HepG2 (cell line): ENCODE results near the gene JPT1. TPM values are rescaled to one million over a fixed set of nuclear protein-coding genes. Genes with fewer than 3 reads are reported as not detected.

Source experiments
- ATAC-seq: fragments of 200-7000 bp; cut with Tn5 transposase; 3 replicates; pipeline ENCODE4 v1.9.1; 2020; ENCODE audit warnings: mild to moderate bottlenecking, moderate library complexity
- BruUV-seq: library from RNA; stranded (reverse); fragments of 400-500 nt; replicated peaks from 2 replicates; lab custom pipeline; 2021; lab: Mats Ljungman, UMichigan
- CTCF ChIA-PET: fragments of 300-600 bp; formaldehyde crosslinking; extraction: SDS; loops from one replicate; lab custom pipeline; 2021; ENCODE audit warnings: low total read pairs, inconsistent platforms, low intra/inter-chr PET ratio; lab: Yijun Ruan, JAX
- POLR2A ChIA-PET: fragments of 350-600 bp; sonication (Branson Sonifier 250); formaldehyde crosslinking; loops from one replicate; lab custom pipeline; 2020; ENCODE audit warnings: antibody characterized with exemption, inconsistent platforms; lab: Yijun Ruan, JAX
- DNase-seq: peaks from one replicate; pipeline ENCODE4 v3.0.0-alpha.2; 2015; ENCODE audit warnings: low spot score
- FAIRE-seq: peaks from 3 replicates; lab custom pipeline; 2011; peaks lifted over from hg19 to GRCh38; lab: Jason Lieb, UNC
- H2AFZ ChIP-seq: one replicate; pipeline ENCODE4 v1.6.1; 2011; ENCODE audit warnings: low read length, inconsistent platforms
- H3K27ac ChIP-seq: fragments of 300-600 bp; 3 replicates; pipeline ENCODE4 v1.8.0; 2011; ENCODE audit warnings: mixed run types, mild to moderate bottlenecking, mixed read lengths, low read length, inconsistent platforms; ENCODE audit not compliant: insufficient read depth; ENCODE audit errors: extremely low read length
- H3K27me3 ChIP-seq, 2 experiments: fragments of 200-600 bp in 1 of 2; 2 replicates in 1 of 2; 3 replicates in 1 of 2; pipeline versions ENCODE4 v1.6.0 to v1.8.0; 2011; ENCODE audit warnings: low read length in 2 of 2, mild to moderate bottlenecking in 2 of 2, moderate library complexity in 2 of 2, inconsistent platforms in 1 of 2; ENCODE audit not compliant: insufficient read depth in 2 of 2, control insufficient read depth in 1 of 2
- H3K36me3 ChIP-seq, 2 experiments: fragments of 200-600 bp in 1 of 2; replicated peaks in 1 of 2; 2 replicates in 1 of 2; 3 replicates in 1 of 2; pipeline versions ENCODE4 v1.5.1 to v1.8.0; 2011; ENCODE audit warnings: low read length in 2 of 2, inconsistent platforms in 1 of 2; ENCODE audit not compliant: insufficient read depth in 2 of 2, control insufficient read depth in 1 of 2
- H3K4me1 ChIP-seq: 2 replicates; pipeline ENCODE4 v1.5.1; 2012; ENCODE audit warnings: low read length, inconsistent platforms; ENCODE audit not compliant: insufficient read depth
- H3K4me2 ChIP-seq: 2 replicates; pipeline ENCODE4 v1.6.0; 2011; ENCODE audit warnings: low read depth, low read length, inconsistent platforms
- H3K4me3 ChIP-seq, 3 experiments: fragments of 200-600 bp in 1 of 3; sonication (generic), shearing (Covaris generic) in 1 of 3; replicated peaks in 1 of 3; 2 replicates each; pipeline ENCODE4 v1.5.1; 2011 to 2016; ENCODE audit warnings: low read length in 3 of 3, inconsistent platforms in 2 of 3, low read depth in 2 of 3, mild to moderate bottlenecking in 2 of 3, control low read depth in 1 of 3, mixed read lengths in 1 of 3; ENCODE audit not compliant: insufficient read depth in 1 of 3
- H3K79me2 ChIP-seq: one replicate; pipeline ENCODE4 v1.6.1; 2011; ENCODE audit warnings: low read length, inconsistent platforms; ENCODE audit not compliant: insufficient read depth
- H3K9ac ChIP-seq: 2 replicates; pipeline ENCODE4 v1.6.0; 2011; ENCODE audit warnings: mild to moderate bottlenecking, low read depth, low read length, inconsistent platforms; ENCODE audit not compliant: insufficient read depth
- H3K9me3 ChIP-seq: 2 replicates; pipeline ENCODE4 v1.5.1; 2012; ENCODE audit warnings: mild to moderate bottlenecking, low read length
- H4K20me1 ChIP-seq: 2 replicates; pipeline ENCODE4 v1.6.0; 2011; ENCODE audit warnings: inconsistent platforms, mild to moderate bottlenecking, low read length, moderate library complexity; ENCODE audit not compliant: insufficient read depth
- GRHL1 ChIP-seq: sonication (generic); formaldehyde crosslinking; conservative IDR thresholded peaks from 2 replicates; pipeline ENCODE4 v1.8.0; 2022; ENCODE audit warnings: missing genetic modification reagents
- HNRNPL ChIP-seq: fragments of 200-400 bp; formaldehyde crosslinking; IDR thresholded peaks from 2 replicates; pipeline ENCODE4 v1.6.1; 2017; ENCODE audit warnings: mild to moderate bottlenecking, low read depth, low read length
- PCBP1 ChIP-seq: fragments of 200-400 bp; formaldehyde crosslinking; IDR thresholded peaks from 2 replicates; pipeline ENCODE4 v1.6.1; 2017; ENCODE audit warnings: mild to moderate bottlenecking, low read depth, low read length, borderline replicate concordance
- SSRP1 ChIP-seq: IDR thresholded peaks from 2 replicates; pipeline ENCODE4 v1.6.1; 2016; ENCODE audit warnings: control low read depth
- TGIF2 ChIP-seq: IDR thresholded peaks from 2 replicates; pipeline ENCODE4 v1.6.1; 2016; ENCODE audit warnings: control low read depth, missing compliant biosample characterization
- ZNF33A ChIP-seq: sonication (generic); formaldehyde crosslinking; IDR thresholded peaks from 2 replicates; pipeline ENCODE4 v1.5.1; 2020; ENCODE audit warnings: missing genetic modification reagents, mild to moderate bottlenecking, moderate library complexity, borderline replicate concordance
- ZNF749 ChIP-seq: sonication (generic); formaldehyde crosslinking; IDR thresholded peaks from 2 replicates; pipeline ENCODE4 v1.8.0; 2022; ENCODE audit warnings: mild to moderate bottlenecking, missing genetic modification reagents, moderate library complexity, borderline replicate concordance
- WGBS: methylation state at CpG from one replicate; pipeline ENCODE4 v1.1.6; 2017; ENCODE audit warnings: low lambda C conversion rate; 5-methylcytosine and 5-hydroxymethylcytosine counted together
- in situ Hi-C: cut with HindIII; loops from 2 replicates; pipeline ENCODE4 v1.10.0; 2017; ENCODE audit warnings: low pct_unique_long_range_greater_than_20kb; ENCODE audit not compliant: extremely low pct_ligation_motif_present
- intact Hi-C: fragments of 100-400 bp; cut with micrococcal nuclease; formaldehyde crosslinking; loops from one replicate; pipeline ENCODE4 v1.10.0; 2022; ENCODE audit not compliant: unreplicated experiment
- polyA plus RNA-seq, 8 experiments: library from polyadenylated mRNA; depleted of rRNA in 3 of 8; stranded (reverse) in 7 of 8; unstranded in 1 of 8; fragments of >200 nt; fragmentation: Illumina TruSeq in 4 of 8; extraction: Trizol in 4 of 8; gene quantifications; 2 replicates each; pipeline versions ENCODE4 v1.2.1 to v1.2.3, GENCODE V29; 2011 to 2016; ENCODE audit warnings: low read depth in 4 of 8, missing spikeins in 1 of 8, mixed read lengths in 1 of 8; ENCODE audit not compliant: insufficient read depth in 1 of 8
- total RNA-seq, 5 experiments: library from RNA; depleted of rRNA; stranded (reverse); fragments of >200 nt; fragmentation: Illumina TruSeq; extraction: Trizol; gene quantifications; 2 replicates each; pipeline ENCODE4 v1.2.3, GENCODE V29; 2016; ENCODE audit warnings: low read depth in 1 of 5
- TF ChIP-seq, protein P1 (sequence below): sonication (generic); formaldehyde crosslinking; conservative IDR thresholded peaks from 2 replicates; pipeline ENCODE4 v1.8.0; 2022; ENCODE audit warnings: low read depth, missing genetic modification reagents

Gene JPT1
- total and polyA plus RNA-seq, 2 of the 13 experiments (the other 11 are each of a cell fraction or from before 2014, with no cell fraction given): 43.3 to 256 TPM

GRCh38 chr17:75109407-75110233 lies 44.7 kb downstream of the JPT1 start, which contains the start of gene ARMC7 (continued):
- TF ChIP-seq GRHL1: no peak
- TF ChIP-seq, protein P1, sequence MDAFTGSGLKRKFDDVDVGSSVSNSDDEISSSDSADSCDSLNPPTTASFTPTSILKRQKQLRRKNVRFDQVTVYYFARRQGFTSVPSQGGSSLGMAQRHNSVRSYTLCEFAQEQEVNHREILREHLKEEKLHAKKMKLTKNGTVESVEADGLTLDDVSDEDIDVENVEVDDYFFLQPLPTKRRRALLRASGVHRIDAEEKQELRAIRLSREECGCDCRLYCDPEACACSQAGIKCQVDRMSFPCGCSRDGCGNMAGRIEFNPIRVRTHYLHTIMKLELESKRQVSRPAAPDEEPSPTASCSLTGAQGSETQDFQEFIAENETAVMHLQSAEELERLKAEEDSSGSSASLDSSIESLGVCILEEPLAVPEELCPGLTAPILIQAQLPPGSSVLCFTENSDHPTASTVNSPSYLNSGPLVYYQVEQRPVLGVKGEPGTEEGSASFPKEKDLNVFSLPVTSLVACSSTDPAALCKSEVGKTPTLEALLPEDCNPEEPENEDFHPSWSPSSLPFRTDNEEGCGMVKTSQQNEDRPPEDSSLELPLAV (CRISPR knock-in tag): no peak

DNA sequence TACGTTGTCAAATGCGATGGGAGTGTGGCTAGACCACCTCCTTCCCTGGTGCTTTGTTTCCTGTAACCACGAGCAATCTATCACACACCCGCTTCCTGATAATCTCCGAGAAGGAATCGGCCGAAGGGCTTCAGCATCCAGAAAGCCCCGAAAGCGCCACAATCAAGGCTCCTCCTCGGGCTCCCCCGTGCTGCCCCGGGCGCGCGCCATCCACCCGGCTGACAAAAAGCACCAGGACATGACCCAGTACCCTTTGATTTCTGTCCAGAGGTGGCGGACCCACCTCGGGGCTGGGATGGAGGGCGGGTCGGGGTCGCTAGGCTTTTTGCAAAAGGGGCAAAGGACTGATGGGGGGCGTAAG lies 45.3 kb downstream of the JPT1 start:
- intact Hi-C loops (loop anchor here (5.0 kb wide), 2 partner anchors 37 to 303 kb away; no protein-coding TSS in a partner anchor), in situ Hi-C loops (no loop called here)
- H3K4me2 ChIP-seq: peak overlapping the region; percentile 95
- DNase-seq (no peak), ATAC-seq (no peak), FAIRE-seq (no peak)
- 70% methylated on average over 20 of the region's 22 CpGs for WGBS
- peaks cover 8% of the 10 kb centered on the region for H3K79me2 ChIP-seq
- no TSS peak for BruUV-seq
- ChIA-PET POLR2A (interaction anchor here (0.5 to 2.0 kb wide), 27 partner anchors 8 to 147 kb away, joined by 3 to 14 read pairs (median 6); partner anchors contain the start of genes ATP5PD, CDR2L, JPT1 and KCTD2), CTCF (no interaction called here)
- H3K9me3 ChIP-seq: no peaks in the 10 kb centered on the region
- H3K4me1 ChIP-seq: peaks cover 45% of the 10 kb centered on the region
- no peak overlapping the region for H2AFZ ChIP-seq
- no peak overlapping the region for H3K27ac ChIP-seq
- peak overlapping the region; percentile 69 to 87 (median 79) for H3K4me3 ChIP-seq
- H4K20me1 ChIP-seq: no peaks in the 10 kb centered on the region
- TF ChIP-seq HNRNPL (0 out of 2 replicates have a peak, but pooled peaks have one; percentile 9), TGIF2 (CRISPR knock-in tag) (0 out of 2 replicates have a peak, but pooled peaks have one; percentile 29), ZNF33A (CRISPR knock-in tag) (no peak), PCBP1 (0 out of 2 replicates have a peak, but pooled peaks have one; percentile 29), ZNF749 (CRISPR knock-in tag) (no peak), SSRP1 (CRISPR knock-in tag) (peak; percentile 60; the same call in 1 of the 2 replicates)
- H3K27me3 ChIP-seq: peaks cover 0 to 3% of the 10 kb centered on the region in 2 experiments; a peak in 1 of 5 replicates
- peak overlapping the region; percentile 71; the same call in 1 of the 2 replicates for H3K9ac ChIP-seq
- H3K36me3 ChIP-seq: no peaks in the 10 kb centered on the region
